NCI-H774 (cell line): Measurements from ENCODE around the gene ANAPC5.
"Not testable (repeated sequence)": the region's sequence is repeated elsewhere in the genome, so short reads cannot be mapped to it uniquely, and the experiment has no call there.

Source experiments
- DNase-seq: peaks from one replicate; lab custom pipeline; 2025; lab: John Stamatoyannopoulos, UW

The ANAPC5 gene

GRCh38 chr12:121307397-121307796 is 44.8 kb downstream of the ANAPC5 start:
- not testable (repeated sequence) for DNase-seq

DNA sequence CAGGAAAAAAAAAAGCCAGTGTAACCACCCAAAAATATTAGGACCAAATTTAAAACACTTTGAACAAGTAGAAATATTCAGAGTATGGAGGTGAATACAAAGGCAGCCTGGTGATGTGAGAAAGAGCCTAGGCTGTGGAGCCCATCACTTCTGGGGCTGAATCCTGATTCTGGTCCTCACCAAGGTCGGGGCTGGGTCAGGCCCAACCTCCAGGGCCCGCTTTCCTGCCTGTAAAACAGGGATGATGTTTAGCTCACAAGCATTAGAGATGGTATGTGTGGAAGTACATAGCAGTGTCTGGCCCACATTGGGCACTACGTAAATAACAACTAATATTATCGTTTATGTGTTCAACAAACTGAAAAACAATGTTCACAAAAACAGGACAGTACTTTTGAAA is 47.9 kb downstream of the ANAPC5 start:
- no peak for DNase-seq

DNA sequence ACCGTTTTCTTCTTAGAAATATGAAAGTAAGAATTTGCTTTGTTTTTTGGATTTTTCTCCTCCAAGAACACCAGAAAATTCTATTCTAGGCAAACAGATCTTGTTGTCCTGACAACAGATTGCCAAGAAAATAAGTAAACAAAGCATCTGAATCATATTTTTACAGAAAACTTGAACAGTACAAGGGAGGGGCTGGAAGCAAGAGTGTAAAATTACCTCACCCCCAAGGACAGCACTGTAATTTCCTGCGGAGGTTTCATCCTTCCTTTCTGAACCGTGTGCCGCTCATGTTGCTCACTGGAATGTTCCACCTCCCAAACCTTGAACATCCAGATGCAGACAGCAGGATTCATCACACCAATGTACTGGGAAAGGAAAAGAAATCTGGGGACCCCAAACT is 50.3 kb downstream of the ANAPC5 start:
- no peak for DNase-seq

- DNase-seq, result peak; percentile 87
Measured at GRCh38 chr12:121300083-121300819, 52.0 kb downstream of the ANAPC5 start.

DNA sequence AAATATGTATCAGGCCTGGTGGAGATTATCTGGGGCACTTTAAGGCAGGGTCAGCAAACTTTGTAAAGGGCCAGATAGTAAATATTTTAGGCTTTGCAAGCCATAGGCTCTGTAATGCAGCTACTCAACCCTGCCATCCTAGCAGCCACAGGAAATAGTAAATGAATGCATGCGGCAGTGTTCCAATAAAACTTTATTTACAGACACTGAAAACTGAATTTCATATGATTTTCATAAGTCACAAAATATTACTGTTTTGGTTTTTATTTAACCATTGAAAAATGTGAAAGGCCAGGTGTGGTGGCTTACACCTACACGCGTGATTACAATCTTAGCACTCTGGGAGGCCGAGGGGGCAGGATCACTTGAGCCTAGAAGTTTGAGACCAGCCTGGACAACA is 52.5 kb downstream of the ANAPC5 start:
- DNase-seq, result no peak

- DNase-seq, result not testable (repeated sequence)
Measured at GRCh38 chr12:121298411-121298810, 53.8 kb downstream of the ANAPC5 start.

- peak; percentile 64 for DNase-seq
Measured at GRCh38 chr12:121297435-121297991, 54.7 kb downstream of the ANAPC5 start.

- DNase-seq, result peak; percentile 95
Measured at GRCh38 chr12:121296618-121297434, 55.4 kb downstream of the ANAPC5 start, which contains the start of gene CAMKK2. TSS of gene CAMKK2 (minus strand) at chr12:121296709. CDS start at chr12:121274526, 22,183 bp downstream.

DNA sequence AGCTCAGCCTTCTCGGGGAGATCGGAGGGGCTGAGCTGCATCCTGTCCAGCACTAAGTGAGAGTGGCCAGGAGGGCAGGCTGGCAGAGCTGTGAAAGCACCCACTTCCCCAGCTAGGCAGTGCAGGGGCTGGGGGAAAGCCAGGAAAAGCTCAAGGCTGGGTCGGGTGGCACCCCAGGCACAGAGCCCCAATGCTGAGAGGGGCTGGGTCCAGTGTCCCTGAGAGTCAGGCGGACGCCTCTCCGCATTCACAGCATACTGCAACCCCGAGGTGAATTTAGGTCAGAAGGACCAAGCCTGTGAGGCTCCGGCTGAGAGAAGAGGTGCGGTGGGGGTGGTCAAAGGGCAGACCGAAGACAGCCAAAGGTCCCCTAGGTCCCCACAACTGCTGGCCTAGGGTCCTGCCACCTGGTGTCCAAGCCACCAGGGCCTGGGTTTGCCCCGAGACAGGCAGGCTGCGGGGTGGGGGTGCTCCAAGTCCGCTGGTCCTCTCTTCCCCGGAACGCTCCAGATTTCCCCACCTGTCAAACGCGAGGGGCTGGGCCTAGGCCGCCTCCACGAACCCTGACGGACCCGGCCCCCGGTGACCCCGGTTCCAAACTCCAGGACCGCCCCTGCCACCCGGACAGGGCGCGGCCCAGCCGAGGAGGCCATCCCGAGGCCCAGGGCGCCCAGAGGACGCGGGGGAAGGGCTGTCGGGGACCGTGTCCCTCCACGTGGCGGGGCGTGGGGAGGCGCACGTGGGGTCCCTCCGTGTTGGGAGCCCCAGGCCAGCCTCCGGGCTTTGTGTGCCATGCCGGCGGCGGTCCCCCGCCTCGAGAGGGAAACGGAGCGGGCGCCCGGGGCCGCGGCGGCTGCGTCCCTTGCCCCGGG is 56.2 kb downstream of the ANAPC5 start:
- no peak for DNase-seq

DNA sequence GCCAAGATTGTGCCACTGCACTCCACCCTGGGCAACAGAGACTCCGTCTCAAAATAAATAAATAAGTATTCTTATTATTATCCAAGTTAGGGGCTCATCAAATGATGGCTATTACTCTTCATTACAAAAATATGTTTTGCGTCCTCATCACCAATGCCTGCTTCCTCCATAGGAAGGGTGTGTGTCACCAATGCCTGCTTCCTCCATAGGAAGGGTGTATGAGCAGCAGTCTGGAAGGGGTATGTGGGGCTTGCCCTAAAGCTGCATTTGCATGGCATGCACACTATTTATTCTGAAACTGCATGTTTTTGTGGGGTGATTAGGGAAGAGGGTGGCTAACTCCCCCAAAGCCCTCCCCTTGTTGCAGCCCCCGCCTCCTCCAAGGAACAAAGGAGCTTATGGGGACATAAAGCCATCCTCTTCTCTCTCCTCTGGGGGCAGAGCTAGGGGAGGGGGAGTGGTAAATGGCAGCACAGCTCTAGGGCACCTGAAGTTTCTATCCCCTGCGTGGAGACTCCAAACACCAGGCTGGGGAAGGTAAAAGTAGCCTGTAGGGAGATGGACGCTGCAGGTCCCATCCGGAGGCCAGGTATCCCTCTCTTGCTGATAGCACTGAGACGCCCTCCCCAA is 57.0 kb downstream of the ANAPC5 start:
- DNase-seq, result no peak

DNA sequence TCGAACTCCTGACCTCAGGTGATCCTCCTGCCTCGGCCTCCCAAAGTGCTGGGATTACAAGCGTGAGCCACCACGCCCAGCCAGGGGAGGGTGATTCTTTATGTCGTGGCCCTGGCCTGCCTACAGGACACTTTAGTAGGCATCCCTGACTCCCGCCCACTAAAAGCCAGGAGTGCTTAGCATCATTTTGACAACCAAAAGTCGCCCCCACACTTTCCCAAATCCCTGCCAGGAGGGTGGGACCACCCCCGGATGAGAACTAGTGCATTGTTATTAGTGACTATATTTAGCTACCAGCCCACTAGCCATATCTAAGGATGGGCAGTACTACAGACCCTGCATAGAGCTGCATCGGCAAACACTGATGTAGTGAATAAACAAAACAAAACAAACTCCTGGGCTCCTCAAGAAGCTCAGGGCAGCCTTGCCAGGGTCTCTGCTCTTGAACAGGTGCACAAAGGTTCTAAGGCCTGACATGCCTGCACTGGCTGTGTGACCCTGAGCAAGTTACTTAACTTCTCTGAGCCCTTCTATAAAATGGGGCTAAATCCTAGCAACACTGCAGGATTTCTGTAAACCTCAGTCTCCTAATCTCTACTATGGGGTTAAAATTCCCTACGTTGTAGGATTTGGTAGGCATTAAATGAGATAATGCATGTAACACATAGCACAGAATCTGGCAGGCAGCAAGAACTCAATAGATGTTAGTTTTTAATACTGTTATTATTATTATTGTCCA is 57.9 kb downstream of the ANAPC5 start:
- DNase-seq, result no peak

GRCh38 chr12:121293603-121294002 is 58.6 kb downstream of the ANAPC5 start:
- DNase-seq, result no peak

DNA sequence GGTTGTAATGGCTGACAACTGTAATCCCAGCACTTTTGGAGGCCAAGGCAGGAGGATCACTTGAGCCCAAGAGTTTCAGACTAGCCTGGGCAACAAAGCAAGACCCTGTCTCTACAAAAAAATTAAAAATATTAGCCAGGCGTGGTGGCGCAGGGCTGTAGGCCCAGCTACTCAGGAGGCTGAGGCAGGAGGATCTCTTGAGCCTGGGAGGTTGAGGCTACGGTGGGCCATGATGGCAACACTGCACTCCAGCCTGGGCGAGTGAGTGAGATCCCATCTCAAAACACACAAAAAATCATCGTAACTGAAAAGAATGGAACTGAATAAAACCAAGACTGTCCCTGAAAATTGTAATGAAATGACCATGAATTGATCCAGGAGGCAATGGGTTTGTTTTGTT is 61.8 kb downstream of the ANAPC5 start:
- DNase-seq, result no peak

GRCh38 chr12:121289962-121290361 is 62.2 kb downstream of the ANAPC5 start:
- DNase-seq, result no peak

DNA sequence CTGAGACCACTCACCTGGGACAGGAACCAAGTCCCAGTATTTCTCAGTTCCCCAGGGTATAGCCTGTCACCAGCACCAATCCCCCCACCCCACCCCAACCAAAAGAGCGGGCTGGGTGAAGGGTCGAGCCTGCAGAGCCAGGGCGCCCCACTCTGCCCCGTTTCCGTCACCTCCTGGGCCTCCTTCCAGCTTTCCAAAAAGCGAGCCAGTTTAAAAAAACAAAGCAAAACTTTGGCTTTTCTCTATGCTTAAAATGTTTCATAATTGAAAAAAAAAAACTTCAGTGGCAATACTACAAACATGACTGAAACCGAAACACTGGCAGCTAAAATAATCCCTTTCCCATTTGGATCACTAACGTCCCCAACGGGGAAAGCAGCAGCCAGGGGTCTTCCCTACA is 63.2 kb downstream of the ANAPC5 start:
- DNase-seq, result no peak

GRCh38 chr12:121288158-121288845 is 63.9 kb downstream of the ANAPC5 start:
- DNase-seq, result no peak

GRCh38 chr12:121287267-121287954 is 64.8 kb downstream of the ANAPC5 start:
- DNase-seq, result no peak

DNA sequence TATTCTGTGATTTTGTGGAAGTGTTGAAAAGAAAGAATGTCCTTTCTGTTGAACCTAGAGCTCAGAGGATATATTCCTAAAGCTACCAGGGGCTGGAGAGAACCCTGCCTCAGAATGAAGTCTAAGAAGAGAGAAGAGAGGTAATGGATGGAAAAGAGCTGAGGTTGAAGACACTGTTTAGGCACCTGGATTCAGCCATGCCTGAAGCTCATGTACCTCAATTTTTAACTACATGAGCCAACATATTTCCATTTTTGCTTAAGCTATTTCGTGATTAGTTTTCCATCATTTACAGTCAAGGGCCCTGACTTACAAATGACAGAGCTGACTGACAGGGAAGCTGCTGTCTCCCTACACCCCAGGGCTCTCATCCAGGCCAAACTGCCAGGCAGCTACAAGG is 66.4 kb downstream of the ANAPC5 start:
- no peak for DNase-seq

DNA sequence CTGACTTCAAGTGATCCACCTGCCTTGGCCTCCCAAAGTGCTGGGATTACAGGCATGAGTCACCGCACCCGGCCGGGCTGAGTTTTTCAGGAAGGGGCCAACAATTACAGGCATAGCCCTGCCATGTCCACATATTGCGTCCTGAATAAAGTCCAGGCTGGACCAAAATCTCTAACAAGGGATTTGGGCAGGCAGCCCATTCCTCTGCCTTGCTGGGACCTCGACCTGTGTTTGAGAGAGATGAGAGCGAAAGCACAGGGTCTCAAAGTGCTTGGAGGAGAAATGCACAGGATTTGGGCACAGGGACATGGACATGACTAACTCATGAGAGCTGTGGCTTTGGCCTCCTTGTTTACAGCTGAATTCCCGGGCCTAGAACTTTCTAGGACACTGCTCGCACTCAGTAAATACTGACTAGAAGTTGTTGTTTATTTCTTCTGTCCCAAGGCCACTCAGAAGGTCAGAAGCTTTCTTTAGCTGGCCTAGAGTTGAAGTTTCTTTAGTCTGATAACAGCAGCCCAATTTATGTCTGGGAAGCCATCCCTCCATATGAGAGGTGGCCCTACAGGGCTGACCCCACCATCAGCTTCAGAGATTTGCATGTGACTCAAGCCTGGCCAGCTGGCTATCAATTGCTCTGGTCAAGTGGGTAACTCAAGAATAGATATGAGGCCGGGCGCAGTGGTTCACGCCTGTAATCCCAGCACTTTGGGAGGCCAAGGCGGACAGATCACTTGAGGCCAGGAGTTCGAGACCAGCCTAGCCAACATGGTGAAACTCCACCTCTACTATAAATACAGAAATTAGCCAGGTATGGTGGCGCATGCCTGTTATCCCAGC is 67.4 kb downstream of the ANAPC5 start:
- no peak for DNase-seq
